GM23338 (cell line): ENCODE results near the gene MRRF. TPM values are rescaled to one million over a fixed set of nuclear protein-coding genes. Genes with fewer than 3 reads are reported as not detected.
A peak's percentile ranks its signal among the peaks of the same experiment; 100 is the strongest.

ENCODE experiments used
- ATAC-seq: fragments of 200-7000 bp; cut with Tn5 transposase; 3 replicates; pipeline ENCODE4 v1.9.1; 2020
- DNase-seq: peaks from one replicate; pipeline ENCODE4 v3.0.0-alpha.2; 2015; ENCODE audit warnings: low spot score
- H2AFZ ChIP-seq: fragments of 200-600 bp; sonication (generic); 2 replicates; pipeline ENCODE4 v1.8.0; 2016; ENCODE audit warnings: antibody characterized with exemption, mild to moderate bottlenecking, moderate library complexity
- H3F3A ChIP-seq: fragments of 200-600 bp; sonication (generic); replicated peaks from 2 replicates; pipeline ENCODE4 v1.8.0; 2017; ENCODE audit warnings: antibody characterized with exemption, mixed run types, low read depth
- H3K27ac ChIP-seq: fragments of 200-600 bp; sonication (generic); 2 replicates; pipeline ENCODE4 v1.6.1; 2016; ENCODE audit warnings: low read depth
- H3K27me3 ChIP-seq: fragments of 200-600 bp; sonication (generic); 2 replicates; pipeline ENCODE4 v1.8.0; 2016; ENCODE audit warnings: mild to moderate bottlenecking, mixed run types, moderate library complexity; ENCODE audit not compliant: insufficient read depth
- H3K36me3 ChIP-seq: fragments of 200-600 bp; sonication (generic); 2 replicates; pipeline ENCODE4 v1.8.0; 2016; ENCODE audit warnings: mild to moderate bottlenecking; ENCODE audit not compliant: insufficient read depth
- H3K4me1 ChIP-seq: fragments of 200-600 bp; sonication (generic); 2 replicates; pipeline ENCODE4 v1.8.0; 2016; ENCODE audit warnings: mild to moderate bottlenecking, moderate library complexity; ENCODE audit not compliant: insufficient read depth
- H3K4me2 ChIP-seq: fragments of 200-600 bp; sonication (generic); 2 replicates; pipeline ENCODE4 v1.7.1; 2017; ENCODE audit warnings: mixed run types
- H3K4me3 ChIP-seq: fragments of 200-600 bp; sonication (generic); 2 replicates; pipeline ENCODE4 v1.6.1; 2016; ENCODE audit warnings: mixed run types
- H3K79me2 ChIP-seq: fragments of 200-600 bp; sonication (generic); replicated peaks from 2 replicates; pipeline ENCODE4 v1.8.0; 2017; ENCODE audit warnings: mild to moderate bottlenecking; ENCODE audit not compliant: insufficient read depth
- H3K9me2 ChIP-seq: fragments of 200-600 bp; sonication (generic); 2 replicates; pipeline ENCODE4 v1.8.0; 2017; ENCODE audit not compliant: insufficient read depth
- H4K20me1 ChIP-seq: fragments of 200-600 bp; sonication (generic); replicated peaks from 2 replicates; pipeline ENCODE4 v1.8.0; 2017; ENCODE audit warnings: mild to moderate bottlenecking; ENCODE audit not compliant: insufficient read depth
- H3K27ac Mint-ChIP-seq: 2 replicates; pipeline ENCODE4 v1.8.0; 2020; ENCODE audit warnings: inconsistent platforms, mild to moderate bottlenecking, moderate library complexity, mixed read lengths
- H3K27me3 Mint-ChIP-seq: 3 replicates; pipeline ENCODE4 v1.8.0; 2022; ENCODE audit warnings: low read depth, mild to moderate bottlenecking, moderate library complexity, mixed read lengths, inconsistent platforms; ENCODE audit not compliant: insufficient read depth, poor library complexity
- H3K36me3 Mint-ChIP-seq: 3 replicates; pipeline ENCODE4 v1.8.0; 2021; ENCODE audit warnings: low read depth, mild to moderate bottlenecking, inconsistent platforms, moderate library complexity, mixed read lengths
- H3K4me1 Mint-ChIP-seq: 3 replicates; pipeline ENCODE4 v1.8.0; 2020; ENCODE audit warnings: mild to moderate bottlenecking, inconsistent platforms, mixed read lengths
- H3K4me3 Mint-ChIP-seq: 3 replicates; pipeline ENCODE4 v1.8.0; 2021; ENCODE audit warnings: moderate library complexity, mild to moderate bottlenecking, inconsistent platforms, mixed read lengths
- H3K9me3 Mint-ChIP-seq: 3 replicates; pipeline ENCODE4 v1.8.0; 2020; ENCODE audit warnings: moderate library complexity, mild to moderate bottlenecking, inconsistent platforms, mixed read lengths
- CREB1 ChIP-seq: fragments of 250-450 bp; sonication (Bioruptor Pico); IDR thresholded peaks from 2 replicates; pipeline ENCODE4 v1.5.0; 2020; ENCODE audit warnings: low read depth, mild to moderate bottlenecking, moderate library complexity
- CTCF ChIP-seq, 2 experiments: fragments of 200-600 bp in 1 of 2; sonication (generic) in 1 of 2; conservative IDR thresholded peaks; 2 replicates each; pipeline versions ENCODE4 v1.5.1 to v1.6.1; 2016 to 2017; ENCODE audit warnings: antibody characterized with exemption in 2 of 2, low read depth in 2 of 2, mild to moderate bottlenecking in 2 of 2, moderate library complexity in 1 of 2
- ETS1 ChIP-seq: IDR thresholded peaks from 2 replicates; pipeline ENCODE4 v1.6.1; 2016; ENCODE audit warnings: antibody characterized with exemption
- EZH2phosphoT487 ChIP-seq: fragments of 200-600 bp; sonication (generic); IDR thresholded peaks from one replicate; pipeline ENCODE4 v1.8.1; 2018; ENCODE audit warnings: antibody characterized with exemption; ENCODE audit not compliant: unreplicated experiment
- JUNB ChIP-seq: IDR thresholded peaks from one replicate; pipeline ENCODE4 v1.6.1; 2016; ENCODE audit warnings: antibody characterized with exemption; ENCODE audit not compliant: unreplicated experiment
- NANOG ChIP-seq: IDR thresholded peaks from 2 replicates; pipeline ENCODE4 v1.6.1; 2016; ENCODE audit warnings: antibody characterized with exemption, borderline replicate concordance
- POLR2AphosphoS5 ChIP-seq: IDR thresholded peaks from 2 replicates; pipeline ENCODE4 v1.6.1; 2016; ENCODE audit warnings: antibody characterized with exemption, low read depth
- REST ChIP-seq: IDR thresholded peaks from one replicate; pipeline ENCODE4 v1.6.1; 2018; ENCODE audit warnings: antibody characterized with exemption; ENCODE audit not compliant: unreplicated experiment
- STAT1 ChIP-seq: IDR thresholded peaks from one replicate; pipeline ENCODE4 v1.6.1; 2016; ENCODE audit warnings: antibody characterized with exemption; ENCODE audit not compliant: unreplicated experiment
- ZNF114 ChIP-seq: fragments of 250-450 bp; sonication (Bioruptor Pico); IDR thresholded peaks from 2 replicates; pipeline ENCODE4 v1.5.0; 2020; ENCODE audit warnings: mild to moderate bottlenecking, moderate library complexity
- ZNF331 ChIP-seq: fragments of 250-450 bp; sonication (Bioruptor Pico); IDR thresholded peaks from 2 replicates; pipeline ENCODE4 v1.5.0; 2020; ENCODE audit warnings: low read depth, mild to moderate bottlenecking, moderate library complexity
- polyA plus RNA-seq: library from polyadenylated mRNA; unstranded; fragments of >200 nt; fragmentation: Nextera tagmentation; extraction: Ambion mirVana; gene quantifications from 2 replicates; pipeline ENCODE4 v1.2.1, GENCODE V29; 2016
- total RNA-seq: library from RNA; depleted of rRNA; stranded (reverse); fragments of >200 nt; shearing (Covaris generic); gene quantifications from 2 replicates; pipeline ENCODE4 v1.2.3, GENCODE V29; 2014

MRRF gene
- total and polyA plus RNA-seq, 2 experiments from 2014 or later = 27.8 to 32.7 TPM

GRCh38 chr9:122336866-122337555, 72.3 kb downstream of the MRRF start (continued):
- TF ChIP-seq CTCF (conservative IDR thresholded peaks at IDR 0.05; ENCODE audit: low read depth in 2 of 2) (no peak), POLR2AphosphoS5 (no peak), EZH2phosphoT487 (no peak), REST (no peak), JUNB (no peak), STAT1 (no peak), ZNF331 (no peak), ETS1 (no peak), ZNF114 (CRISPR knock-in tag) (no peak), CREB1 (CRISPR knock-in tag) (no peak), NANOG (no peak)

- Histone ChIP-seq H3K36me3 (no peaks in the 10 kb centered on the region), H3K27ac (no peak overlapping the region), H3K4me3 (peak overlapping the region; percentile 44), H3K27me3 (no peaks in the 10 kb centered on the region), H2AFZ (peak overlapping the region; percentile 19), H4K20me1 (no peaks in the 10 kb centered on the region; the same call in 1 of the 2 replicates), H3K4me1 (peaks cover 67% of the 10 kb centered on the region), H3K4me2 (peak overlapping the region; percentile 79), H3K9me2 (no peaks in the 10 kb centered on the region), H3F3A (0 out of 2 replicates have a peak, but pooled peaks cover 4% of the 10 kb centered on the region), H3K79me2 (no peaks in the 10 kb centered on the region)
- H3K4me3 Mint-ChIP-seq = peak overlapping the region; percentile 59
- H3K27me3 Mint-ChIP-seq = peaks cover 23% of the 10 kb centered on the region
- no peak for DNase-seq
- peak; percentile 19 for ATAC-seq
- H3K36me3 Mint-ChIP-seq = no peaks in the 10 kb centered on the region
- no peak overlapping the region for H3K27ac Mint-ChIP-seq
- H3K4me1 Mint-ChIP-seq = peaks cover 76% of the 10 kb centered on the region
- no peaks in the 10 kb centered on the region for H3K9me3 Mint-ChIP-seq
- TF ChIP-seq NANOG = no peak
- TF ChIP-seq STAT1 = no peak
- TF ChIP-seq EZH2phosphoT487 = no peak
- no peak for TF ChIP-seq ETS1
- no peak for TF ChIP-seq ZNF114 (CRISPR knock-in tag)
- TF ChIP-seq REST = no peak
- TF ChIP-seq CTCF (conservative IDR thresholded peaks at IDR 0.05; ENCODE audit: low read depth in 2 of 2) = no peak
Measured at GRCh38 chr9:122337556-122337929, 72.9 kb downstream of the MRRF start.
